Right ventricle myocardium superior (tissue), 1 donor: ENCODE data around the gene MTSS2. TPM values are rescaled to one million over a fixed set of nuclear protein-coding genes. Genes with fewer than 3 reads are reported as not detected.

Source experiments
- ATAC-seq: fragments of 200-7000 bp; cut with Tn5 transposase; one replicate; pipeline ENCODE4 v1.9.1; 2020; ENCODE audit warnings: mild to moderate bottlenecking; ENCODE audit not compliant: poor library complexity
- DNase-seq: peaks from one replicate; pipeline ENCODE4 v3.0.0-alpha.2; 2020
- intact Hi-C: fragments of 100-400 bp; cut with DNase I; formaldehyde crosslinking; loops from one replicate; pipeline ENCODE4 v1.11.2; 2022
- total RNA-seq: library from RNA; stranded (reverse); fragmentation: NEBNext Ultra II Directional; extraction: Animal tissue kit (Norgen Biotek cat#: 25700); gene quantifications from one replicate; pipeline ENCODE4 v1.2.1, GENCODE V29; 2021
- donor health status: DM: no; HTN: yes; CAD: no; lungs with severe emphysema.

MTSS2 gene
- total RNA-seq, 1 donor from 2014 or later, result 74.1 TPM

DNA sequence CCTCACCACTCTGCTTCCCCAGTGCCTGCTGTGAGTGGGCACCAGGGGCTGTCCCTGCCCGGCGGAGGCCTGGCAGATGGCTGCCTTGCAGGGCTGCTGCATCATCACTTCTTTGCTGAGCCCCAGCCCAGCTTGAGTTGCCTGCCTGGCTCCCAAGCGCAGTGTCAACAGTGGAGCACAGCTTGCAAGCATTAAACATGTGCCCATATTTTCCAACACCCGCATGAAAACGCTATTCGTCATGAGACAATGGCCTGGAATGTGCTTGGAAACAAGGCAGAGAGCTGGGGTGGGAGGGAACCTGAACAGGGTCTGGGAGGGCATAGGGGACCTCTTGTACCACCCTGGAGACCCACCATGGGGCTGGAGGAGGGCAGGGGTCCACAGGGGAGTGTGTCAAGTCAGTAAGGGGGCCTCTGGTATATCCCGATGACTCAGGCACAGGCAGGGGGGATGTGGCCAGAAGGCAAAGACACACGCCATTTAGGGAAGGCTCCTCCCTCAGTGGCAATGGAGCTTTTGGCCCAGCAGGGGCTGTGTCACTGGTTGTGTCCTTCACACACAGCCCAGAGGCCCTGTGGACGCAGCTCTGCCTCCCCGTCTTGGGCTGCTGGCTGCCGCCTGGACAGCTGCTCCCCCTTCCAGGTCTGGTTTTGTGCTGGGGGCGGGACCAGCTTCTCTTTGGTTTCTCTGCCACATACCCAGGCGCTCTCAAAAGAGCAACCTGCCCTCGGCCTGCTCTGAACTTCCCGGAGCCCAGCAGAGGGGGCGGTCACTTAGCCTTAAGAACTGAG, 17.4 kb upstream of the MTSS2 start:
- DNase-seq (peak; percentile 70), ATAC-seq (peak; percentile 64)
- intact Hi-C loops, result no loop called here

- intact Hi-C loops, result no loop called here
- DNase-seq (no peak), ATAC-seq (no peak)
Measured at GRCh38 chr16:70702624-70703023, 16.8 kb upstream of the MTSS2 start.

- ATAC-seq, result no peak
- intact Hi-C loops, result no loop called here
- no peak for DNase-seq
Measured at GRCh38 chr16:70701998-70702397, 16.1 kb upstream of the MTSS2 start.

DNA sequence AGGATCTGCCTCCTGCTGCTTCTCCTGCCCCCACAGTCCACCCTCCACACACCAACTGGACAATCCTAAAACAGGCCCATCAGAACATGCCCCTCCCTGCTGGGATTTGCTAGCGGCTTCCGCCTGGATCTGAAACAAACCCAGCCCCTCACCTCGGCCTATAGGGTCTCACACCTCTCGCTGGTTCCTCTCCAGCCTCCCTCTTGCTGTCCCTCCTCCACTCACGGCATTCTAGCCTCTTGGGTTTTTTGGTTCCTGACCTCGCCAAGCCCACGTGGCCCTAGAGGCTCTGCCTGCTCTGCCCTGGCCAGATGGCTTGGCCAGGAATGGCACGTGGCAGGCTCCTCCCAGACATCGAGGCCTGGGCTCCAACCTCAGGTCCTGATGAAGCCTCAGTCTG, 15.7 kb upstream of the MTSS2 start:
- intact Hi-C loops, result no loop called here
- ATAC-seq, result no peak
- no peak for DNase-seq

DNA sequence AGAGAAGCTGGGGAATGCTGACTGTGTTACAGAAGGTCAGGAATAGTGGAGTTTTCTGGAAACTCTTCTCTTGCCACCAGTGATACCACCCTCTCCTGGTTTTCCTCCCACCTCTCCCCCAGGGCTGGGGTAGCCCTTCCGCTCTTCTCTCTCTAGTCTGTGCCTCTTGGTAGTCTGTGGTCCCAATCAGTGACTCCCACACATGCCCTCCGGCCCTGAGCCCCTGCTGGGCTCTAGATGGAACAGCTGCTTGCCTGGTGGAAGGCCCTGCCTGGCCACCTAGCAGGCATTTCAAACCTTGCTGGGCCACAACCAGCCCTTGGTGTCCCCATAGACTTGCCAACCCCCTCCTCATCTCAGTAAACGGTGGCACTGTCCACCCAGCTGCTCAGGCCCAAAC, 15.2 kb upstream of the MTSS2 start:
- no peak for DNase-seq
- intact Hi-C loops, result no loop called here
- no peak for ATAC-seq

DNA sequence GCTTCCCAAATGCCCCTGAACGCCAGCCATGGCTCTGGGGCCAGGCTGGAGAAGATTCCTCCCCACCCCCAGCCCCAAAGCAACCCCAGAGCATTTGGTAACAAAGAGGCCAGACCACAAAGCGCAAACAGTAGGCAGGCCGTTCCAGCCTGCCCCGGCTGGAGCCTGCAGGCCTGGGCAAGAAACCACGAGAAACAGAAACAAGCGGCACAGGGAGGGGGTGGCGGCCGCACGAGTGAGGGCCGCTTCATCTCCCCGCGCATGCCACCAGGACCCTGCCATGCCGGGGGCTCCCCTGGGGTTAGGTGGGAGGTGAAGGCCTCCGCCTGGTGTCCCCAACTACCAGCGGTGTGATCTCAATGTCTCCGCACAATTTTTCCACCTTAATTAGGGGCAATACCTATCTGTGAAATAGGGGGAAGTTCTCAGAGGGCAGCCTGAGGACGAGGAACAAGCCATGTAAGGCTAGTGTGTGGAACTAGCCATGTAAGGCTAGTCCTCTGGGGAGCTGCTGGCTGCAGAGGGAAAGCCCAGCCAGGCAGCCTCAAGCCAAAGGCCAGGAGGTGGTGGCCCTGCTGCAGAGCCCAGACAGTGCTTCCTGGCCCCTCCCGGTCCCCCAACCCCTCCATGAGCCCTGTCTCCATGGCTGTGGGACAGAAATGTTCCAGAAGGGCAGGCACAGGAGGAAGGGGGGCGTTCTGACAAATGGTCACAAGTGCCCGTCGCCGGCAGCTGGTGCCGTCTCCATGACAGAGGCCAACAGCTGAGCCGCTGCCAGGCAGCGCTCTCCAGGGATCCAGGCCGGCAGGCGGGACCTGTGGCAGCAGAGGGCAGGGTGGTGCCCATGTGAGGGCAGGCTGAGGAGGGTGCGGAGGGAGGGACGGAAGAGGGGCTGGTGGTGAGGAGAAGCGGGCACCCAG, 14.5 kb upstream of the MTSS2 start:
- DNase-seq, result peak; percentile 84
- intact Hi-C loops, result no loop called here
- ATAC-seq, result peak; percentile 76

DNA sequence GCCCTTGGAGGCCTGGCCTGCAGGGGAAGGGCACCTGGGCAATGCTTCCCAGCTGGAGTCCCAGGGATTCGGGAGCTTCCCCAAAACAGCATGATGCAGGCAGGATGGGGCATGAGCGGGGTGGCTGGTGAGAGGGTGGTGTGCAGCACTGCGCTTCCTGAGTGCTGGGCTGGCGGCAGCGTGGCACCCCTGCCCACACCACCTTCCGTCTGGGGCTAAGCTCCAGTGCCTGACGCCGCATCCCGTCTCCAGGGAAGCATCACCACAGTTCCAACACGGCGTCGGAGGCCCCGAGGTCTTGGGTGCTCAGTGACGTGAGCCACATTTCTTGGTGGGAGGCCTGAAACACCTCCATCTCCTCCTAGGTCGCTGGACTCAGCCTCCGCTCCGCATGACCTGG, 13.8 kb upstream of the MTSS2 start:
- no peak for DNase-seq
- intact Hi-C loops, result no loop called here
- ATAC-seq, result no peak

DNA sequence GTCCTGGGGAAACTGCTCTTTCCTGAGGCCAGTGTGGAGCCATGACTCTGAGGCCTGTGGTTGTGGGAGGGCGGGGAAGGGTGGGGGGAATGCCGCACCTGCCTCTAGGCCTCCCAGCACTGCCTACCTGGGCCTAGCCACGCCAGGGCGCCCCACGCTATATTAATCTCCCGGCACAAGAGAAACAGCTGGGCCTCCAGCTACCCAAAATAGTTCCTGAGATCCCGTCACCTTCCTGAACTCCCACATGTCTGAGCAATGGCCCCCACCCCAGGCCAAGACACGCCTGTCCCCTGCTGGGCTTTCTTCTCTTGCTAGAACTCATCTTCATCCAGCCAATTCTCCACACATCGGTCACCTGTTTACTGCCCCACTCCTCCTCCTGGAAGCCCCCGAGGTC, 13.0 kb upstream of the MTSS2 start:
- DNase-seq (no peak), ATAC-seq (no peak)
- intact Hi-C loops, result no loop called here

GRCh38 chr16:70697594-70698170, 11.8 kb upstream of the MTSS2 start:
- no peak for DNase-seq
- intact Hi-C loops, result no loop called here

GRCh38 chr16:70696952-70697593, 11.2 kb upstream of the MTSS2 start:
- DNase-seq, result no peak
- no peak for ATAC-seq
- intact Hi-C loops, result no loop called here

More at GRCh38 chr16:70697594-70698170, 11.8 kb upstream of the MTSS2 start:
- ATAC-seq, result no peak

- DNase-seq (no peak), ATAC-seq (no peak)
- intact Hi-C loops, result no loop called here
Measured at GRCh38 chr16:70696355-70696754, 10.5 kb upstream of the MTSS2 start.

DNA sequence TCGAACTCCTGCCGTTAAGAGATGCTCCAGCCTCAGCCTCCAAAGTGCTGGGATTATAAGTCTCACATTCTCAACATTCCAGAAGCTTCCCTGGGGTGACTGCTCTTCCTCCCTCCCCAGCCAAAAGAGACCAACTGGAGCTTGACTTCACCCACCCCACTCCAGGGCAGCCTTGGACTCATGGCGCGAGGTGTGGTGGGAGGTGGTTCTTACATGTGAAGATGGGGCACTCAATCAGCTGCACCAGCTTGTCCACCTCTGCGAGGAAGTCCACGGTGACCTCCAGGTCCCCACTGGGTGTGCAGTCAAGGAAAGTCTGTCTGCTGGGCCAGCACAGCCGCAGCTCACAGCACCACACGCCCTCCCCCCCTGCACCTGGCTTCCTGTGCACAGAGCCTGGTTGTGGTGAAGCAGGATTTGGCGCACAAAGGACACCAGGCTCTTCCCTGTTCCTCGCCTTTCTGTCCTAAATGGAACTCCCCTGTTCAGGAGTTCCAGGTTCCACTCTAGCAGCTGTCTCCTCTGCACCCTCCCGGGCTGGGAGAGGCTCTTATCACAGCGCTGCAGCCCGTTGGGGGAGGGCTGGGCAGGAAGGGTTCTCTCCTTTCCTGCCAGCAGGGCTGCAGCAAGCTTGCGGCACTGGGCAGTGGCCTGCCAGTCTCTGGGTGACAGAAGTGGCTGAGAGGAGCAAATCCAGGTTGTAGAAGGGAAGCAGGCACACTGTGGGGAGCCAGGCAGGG, 9.6 kb upstream of the MTSS2 start:
- peak; percentile 58 for ATAC-seq
- peak; percentile 79 for DNase-seq
- intact Hi-C loops, result no loop called here

DNA sequence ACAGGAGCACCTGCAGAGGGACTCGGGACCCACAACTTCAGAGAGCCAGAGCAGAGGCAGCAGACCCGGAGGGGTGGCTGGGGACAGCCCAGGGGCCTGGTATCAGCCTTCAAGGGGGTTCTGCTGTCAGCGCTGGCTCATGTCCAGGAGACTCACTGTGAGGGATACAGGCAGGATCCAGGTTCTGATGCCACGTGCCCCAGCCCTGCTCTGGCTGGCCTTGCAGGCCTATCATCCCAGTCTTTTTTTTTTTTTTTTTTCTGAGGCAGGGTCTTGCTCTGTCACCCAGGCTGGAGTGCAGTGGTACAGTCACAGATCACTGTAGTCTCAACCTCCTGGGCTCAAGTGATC, 9.0 kb upstream of the MTSS2 start:
- peak; percentile 39 for DNase-seq
- ATAC-seq, result no peak
- intact Hi-C loops, result no loop called here

DNA sequence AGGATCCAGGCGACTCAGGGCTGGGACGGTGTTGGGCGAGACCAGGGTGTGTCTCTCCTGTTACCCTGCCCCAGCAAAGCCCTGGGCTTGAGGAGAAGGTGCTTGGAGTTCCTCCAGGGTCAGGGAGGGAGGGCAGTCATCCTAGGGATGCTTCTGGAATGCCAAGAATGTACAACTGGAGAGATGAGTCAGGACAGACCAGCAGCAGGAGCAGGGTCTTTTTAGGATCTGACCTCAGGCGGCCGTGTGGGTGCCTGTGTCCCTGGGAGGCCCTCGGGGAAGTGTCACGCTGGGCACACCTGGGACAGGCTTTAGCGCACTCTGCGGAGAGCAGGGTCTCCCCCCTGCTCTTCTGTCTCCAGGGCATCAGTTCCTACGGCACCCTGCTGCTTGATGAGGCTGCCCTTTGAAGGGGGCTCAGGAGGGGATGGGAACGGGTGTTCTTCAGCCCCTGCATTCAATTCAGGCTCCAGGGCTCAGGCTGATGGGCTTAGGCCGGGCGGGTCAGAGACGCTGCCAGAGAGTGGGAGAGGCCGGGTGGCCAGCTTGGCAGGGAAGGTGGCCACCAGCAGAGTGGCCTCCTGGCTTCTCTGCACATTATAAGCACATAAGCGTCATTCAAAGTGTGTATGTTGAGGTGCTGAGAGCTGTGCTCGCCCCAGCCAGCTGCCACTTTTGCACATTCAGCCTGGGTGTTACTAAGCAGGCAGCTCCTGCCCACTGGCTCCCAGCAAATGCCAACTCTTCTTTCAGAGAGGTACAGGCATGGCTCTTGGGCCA, 8.4 kb upstream of the MTSS2 start:
- DNase-seq (no peak), ATAC-seq (peak; percentile 6)
- intact Hi-C loops, result no loop called here

DNA sequence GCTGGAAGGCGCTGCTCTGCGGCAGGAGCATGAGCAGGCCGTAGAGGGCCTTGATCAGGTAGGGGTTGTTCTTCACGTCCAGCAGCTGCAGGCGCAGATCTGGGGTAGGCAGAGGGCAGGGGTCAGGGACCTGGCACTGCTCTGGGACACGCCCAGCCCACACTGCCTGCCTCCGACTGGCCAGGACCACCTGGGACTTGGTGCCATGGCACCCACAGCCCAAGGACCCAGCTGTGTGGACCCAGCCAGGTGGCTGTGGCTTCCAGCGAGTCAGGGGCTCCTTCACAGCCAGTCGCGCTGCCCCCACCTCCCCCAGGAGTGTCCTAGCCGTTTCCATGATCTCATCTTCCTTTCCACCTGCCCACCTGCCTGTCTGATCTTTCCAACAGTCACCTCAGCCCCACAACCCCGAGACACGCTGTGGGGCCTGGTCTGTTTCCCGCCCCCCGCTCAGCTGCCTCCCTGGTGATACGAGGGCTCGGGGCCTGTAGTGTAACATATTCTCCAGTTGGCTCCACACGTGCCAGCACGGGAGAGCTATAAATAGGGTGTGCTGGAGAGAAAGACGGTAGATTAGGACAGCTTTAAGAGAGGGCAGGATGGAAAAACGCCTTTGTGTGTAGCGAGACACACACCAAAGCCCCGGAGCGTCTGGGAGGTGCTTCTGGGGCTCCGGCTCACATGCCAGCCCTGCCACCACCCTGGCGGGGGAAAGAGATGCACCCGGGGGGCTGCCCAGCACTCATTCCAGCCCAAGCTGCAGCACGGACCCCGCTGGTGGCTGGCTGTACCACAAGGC, 7.2 kb upstream of the MTSS2 start:
- DNase-seq, result peak; percentile 75
- intact Hi-C loops, result no loop called here
- ATAC-seq, result peak; percentile 47

GRCh38 chr16:70692130-70692872, 6.4 kb upstream of the MTSS2 start:
- intact Hi-C loops, result no loop called here
- ATAC-seq (no peak), DNase-seq (peak; percentile 39)
